Naive B cell (primary cell): ENCODE measurements around the gene AGRP. TPM values are rescaled to one million over a fixed set of nuclear protein-coding genes. Genes with fewer than 3 reads are reported as not detected.
"Not testable (repeated sequence)": the region's sequence is repeated elsewhere in the genome, so short reads cannot be mapped to it uniquely, and the experiment has no call there.

Experiments
- ATAC-seq, 2 donors: fragments of 150-1000 bp; cut with Tn5 transposase; 2 replicates each; pipeline ENCODE4 v1.10.0; 2021; ENCODE audit warnings: low read depth in 2 of 2, mild to moderate bottlenecking in 2 of 2, moderate library complexity in 2 of 2
- DNase-seq: peaks from one replicate; pipeline ENCODE4 v3.0.0; 2022
- H3K27ac Mint-ChIP-seq, 6 donors: one replicate each; pipeline ENCODE4 v1.8.0; 2020 to 2022; ENCODE audit warnings: mild to moderate bottlenecking in 6 of 6, mixed read lengths in 6 of 6, moderate library complexity in 5 of 6, inconsistent platforms in 2 of 6
- H3K27me3 Mint-ChIP-seq, 3 donors: one replicate each; pipeline ENCODE4 v1.8.0; 2021 to 2022; ENCODE audit warnings: mixed read lengths in 3 of 3, mild to moderate bottlenecking in 1 of 3
- H3K36me3 Mint-ChIP-seq, 2 donors: one replicate each; pipeline ENCODE4 v1.8.0; 2020 to 2022; ENCODE audit warnings: mixed read lengths in 2 of 2, inconsistent platforms in 1 of 2, mild to moderate bottlenecking in 1 of 2
- H3K4me1 Mint-ChIP-seq, 3 donors: one replicate each; pipeline ENCODE4 v1.8.0; 2020 to 2022; ENCODE audit warnings: mixed read lengths in 3 of 3, inconsistent platforms in 1 of 3, mild to moderate bottlenecking in 1 of 3, moderate library complexity in 1 of 3
- H3K4me3 Mint-ChIP-seq, 8 donors: one replicate each; pipeline ENCODE4 v1.8.0; 2020 to 2022; ENCODE audit warnings: mild to moderate bottlenecking in 8 of 8, mixed read lengths in 8 of 8, moderate library complexity in 8 of 8, inconsistent platforms in 2 of 8
- H3K9me3 Mint-ChIP-seq, 7 donors: one replicate each; pipeline ENCODE4 v1.8.0; 2020 to 2022; ENCODE audit warnings: mixed read lengths in 7 of 7, mild to moderate bottlenecking in 5 of 7, inconsistent platforms in 2 of 7, moderate library complexity in 1 of 7
- polyA plus RNA-seq, 6 donors: library from polyadenylated mRNA; unstranded; fragments of 300-500 nt; fragmentation: Illumina TruSeq; gene quantifications; one replicate each; pipeline ENCODE4 v1.2.3, GENCODE V29; 2021; ENCODE audit warnings: low read depth in 6 of 6

The AGRP gene
- polyA plus RNA-seq, 6 donors from 2014 or later: not detected

DNA sequence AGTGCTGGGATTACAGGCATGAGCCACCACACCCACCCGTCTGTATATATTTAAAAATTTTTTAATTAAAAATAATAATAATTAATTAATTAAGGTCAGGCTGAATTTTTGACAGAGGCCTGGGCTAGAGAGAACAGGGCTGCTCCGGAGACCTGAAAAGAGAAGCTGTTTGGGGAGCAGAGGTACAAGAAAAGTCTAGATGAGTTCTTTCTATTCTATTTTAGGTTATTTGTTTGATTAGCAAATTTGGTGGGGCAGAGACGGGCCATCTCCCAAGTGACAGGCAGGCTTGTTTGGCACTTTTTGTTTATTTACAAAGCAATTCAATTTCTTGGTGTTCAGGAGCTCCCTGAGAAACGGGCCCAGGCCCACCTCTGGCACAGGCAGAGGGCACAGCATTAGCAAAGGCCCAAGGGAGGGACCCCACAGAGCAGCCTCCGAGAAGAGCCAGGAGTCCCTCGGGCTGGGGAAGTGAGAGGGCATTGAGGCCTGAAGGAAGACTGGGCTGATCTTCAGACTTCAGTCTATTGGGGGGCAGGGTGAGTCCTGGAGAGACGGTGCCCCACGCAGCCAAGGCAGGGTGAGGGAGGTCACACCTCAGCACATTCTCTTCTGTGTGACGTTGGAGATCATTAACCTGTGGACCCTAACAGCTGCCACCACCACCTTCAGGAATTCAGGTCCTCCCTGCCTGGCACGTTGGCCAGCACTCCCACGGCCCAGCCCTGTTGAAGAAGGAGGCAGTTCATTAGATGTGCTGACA is 34.5 kb upstream of the AGRP start:
- DNase-seq (peak; percentile 92), ATAC-seq (peak; percentile 71 to 76)
- peak overlapping the region; percentile 67 to 91 (median 85) for H3K4me3 Mint-ChIP-seq
- no peaks in the 10 kb centered on the region for H3K27me3 Mint-ChIP-seq
- peak overlapping the region; percentile 97 to 100 (median 99) for H3K27ac Mint-ChIP-seq
- peaks cover 65 to 92% (median 80%) of the 10 kb centered on the region in 3 donors for H3K4me1 Mint-ChIP-seq
- no peaks in the 10 kb centered on the region for H3K36me3 Mint-ChIP-seq
- H3K9me3 Mint-ChIP-seq: no peaks in the 10 kb centered on the region

DNA sequence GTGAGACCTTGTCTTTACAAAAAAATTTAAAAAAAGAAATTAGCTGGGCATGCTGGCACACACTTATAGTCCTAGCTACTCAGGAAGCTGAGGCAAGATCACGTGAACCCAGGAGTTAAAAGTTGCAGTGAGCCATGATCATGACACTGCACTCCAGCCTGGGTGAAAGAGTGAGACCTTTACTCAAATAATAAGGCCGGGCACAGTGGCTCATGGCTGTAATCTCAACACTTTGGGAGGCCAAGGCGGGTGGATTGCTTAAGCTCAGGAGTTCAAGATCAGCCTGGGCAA is 33.8 kb upstream of the AGRP start:
- Mint-ChIP-seq H3K4me3 (peak overlapping the region in 7 of 8 donors; percentile 57 to 91 (median 77)), H3K27me3 (no peaks in the 10 kb centered on the region), H3K9me3 (no peaks in the 10 kb centered on the region), H3K27ac (peak overlapping the region; percentile 84 to 99 (median 96)), H3K36me3 (no peaks in the 10 kb centered on the region), H3K4me1 (peaks cover 64 to 88% (median 81%) of the 10 kb centered on the region in 3 donors)
- DNase-seq (no peak), ATAC-seq (no peak)

DNA sequence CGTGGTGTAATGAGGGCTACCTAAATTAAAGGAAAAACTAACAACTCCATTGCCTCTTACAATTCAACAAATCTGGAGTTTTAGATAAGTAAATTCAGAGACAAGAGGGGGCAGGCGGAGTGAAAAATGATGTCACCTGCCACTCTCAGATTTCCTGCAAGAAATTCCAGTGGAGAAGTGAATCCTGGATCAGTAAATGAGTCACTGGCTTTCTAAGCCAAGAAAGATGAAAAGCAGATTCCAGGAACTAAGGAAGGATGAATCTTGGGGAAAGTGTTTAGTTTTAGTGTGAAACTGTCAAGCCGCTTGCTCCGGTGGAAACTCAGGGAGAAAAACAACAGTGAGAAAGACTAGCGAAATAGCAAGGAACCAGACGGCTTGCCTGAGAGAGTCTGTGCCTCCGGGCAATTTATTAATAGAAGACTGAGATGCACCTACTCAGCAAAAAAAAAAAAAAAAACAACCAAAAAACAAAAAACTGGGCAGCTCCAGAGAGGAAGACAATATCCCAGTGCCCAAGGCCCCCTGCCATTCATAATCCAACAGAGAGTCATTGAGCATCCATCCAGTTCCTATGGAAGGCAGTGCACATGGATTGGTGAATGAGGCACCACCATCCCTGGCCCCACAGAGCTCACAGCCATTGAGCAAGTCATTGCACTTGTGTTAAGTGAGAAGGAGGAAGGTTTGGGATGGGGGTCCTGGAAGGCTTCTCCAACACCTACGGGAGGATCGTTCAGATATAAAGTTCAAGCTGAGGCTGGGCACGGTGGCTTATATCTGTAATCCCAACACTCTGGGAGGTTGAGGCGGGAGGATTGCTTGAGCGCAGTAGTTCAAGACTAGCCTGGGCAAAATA is 33.2 kb upstream of the AGRP start:
- ATAC-seq: no peak
- H3K27ac Mint-ChIP-seq: peak overlapping the region; percentile 84 to 99 (median 96)
- H3K4me3 Mint-ChIP-seq: peak overlapping the region; percentile 53 to 91 (median 76)
- DNase-seq: no peak
- H3K27me3 Mint-ChIP-seq: no peaks in the 10 kb centered on the region
- peaks cover 65 to 84% (median 82%) of the 10 kb centered on the region in 3 donors for H3K4me1 Mint-ChIP-seq
- no peaks in the 10 kb centered on the region for H3K9me3 Mint-ChIP-seq
- no peaks in the 10 kb centered on the region for H3K36me3 Mint-ChIP-seq

DNA sequence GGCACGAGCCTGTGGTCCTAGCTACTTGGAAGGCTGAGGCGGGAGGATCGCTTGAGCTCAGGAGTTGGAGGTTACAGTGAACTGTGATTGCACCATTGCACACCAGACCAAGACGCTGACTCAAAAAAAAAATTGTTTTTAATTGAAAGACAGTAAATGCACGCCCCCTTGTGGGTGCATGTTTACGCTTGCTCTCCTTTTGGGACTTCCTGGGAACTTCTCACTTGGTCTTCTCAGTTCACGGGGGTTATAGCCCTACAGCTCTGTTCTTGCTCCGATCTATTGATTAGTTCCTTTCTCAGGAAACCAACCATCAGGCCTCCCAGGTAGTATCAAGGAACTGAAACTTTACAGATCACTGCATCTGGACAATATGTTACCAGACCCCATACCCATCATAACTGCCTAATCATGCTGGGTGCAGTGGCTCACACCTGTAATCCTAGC is 31.1 kb upstream of the AGRP start:
- Mint-ChIP-seq H3K27me3 (no peaks in the 10 kb centered on the region), H3K9me3 (no peaks in the 10 kb centered on the region), H3K36me3 (no peaks in the 10 kb centered on the region), H3K4me3 (peak overlapping the region in 7 of 8 donors; percentile 1 to 91 (median 65)), H3K27ac (peak overlapping the region; percentile 76 to 99 (median 94)), H3K4me1 (peaks cover 47 to 66% (median 62%) of the 10 kb centered on the region in 3 donors)
- ATAC-seq (peak; percentile 27 to 34), DNase-seq (peak; percentile 77)

DNA sequence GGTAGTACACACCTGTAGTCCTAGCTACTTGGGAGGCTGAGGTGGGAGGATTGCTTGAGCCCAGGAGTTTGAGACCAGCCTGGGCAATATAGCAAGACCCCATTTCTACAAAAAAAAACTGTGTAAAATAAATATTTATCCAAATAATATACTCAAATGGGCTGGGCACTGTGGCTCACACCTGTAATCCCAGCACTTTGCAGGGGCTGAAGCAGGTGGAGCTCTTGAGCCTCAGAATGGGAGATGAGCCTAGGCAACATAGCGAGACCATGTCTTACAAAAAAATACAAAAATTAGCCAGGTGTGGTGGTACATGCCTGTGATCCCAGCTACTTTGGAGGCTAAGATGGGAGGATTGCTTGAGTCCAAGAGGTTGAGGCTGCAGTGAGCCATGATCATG is 30.5 kb upstream of the AGRP start:
- not testable (repeated sequence) for H3K27me3 Mint-ChIP-seq, H3K9me3 Mint-ChIP-seq, ATAC-seq, H3K36me3 Mint-ChIP-seq, DNase-seq
- H3K4me3 Mint-ChIP-seq: peak overlapping the region in 4 of 8 donors; percentile 32 to 91 (median 68)
- peaks cover 42 to 61% (median 57%) of the 10 kb centered on the region in 3 donors for H3K4me1 Mint-ChIP-seq
- peak overlapping the region in 3 of 6 donors; percentile 36 to 99 (median 97) for H3K27ac Mint-ChIP-seq

DNA sequence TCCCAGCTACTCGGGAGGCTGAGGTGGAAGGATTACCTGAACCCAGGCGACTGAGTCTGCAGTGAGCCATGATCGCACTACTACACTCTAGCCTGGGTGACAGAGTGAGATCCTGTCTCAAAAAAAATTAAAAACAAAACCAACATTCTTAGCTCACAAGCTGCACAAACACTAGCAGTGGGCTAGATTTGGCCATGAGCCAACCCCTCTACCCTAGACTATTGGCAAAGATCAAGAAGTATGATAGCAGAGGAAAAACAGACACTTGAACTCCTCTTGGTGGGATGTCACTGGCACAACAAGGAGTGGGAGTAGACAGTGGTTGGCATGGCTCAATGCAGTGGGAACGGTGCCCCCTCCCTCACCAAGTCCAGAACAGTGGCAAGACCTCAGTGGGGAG is 25.7 kb upstream of the AGRP start:
- Mint-ChIP-seq H3K36me3 (no peaks in the 10 kb centered on the region), H3K4me3 (no peak overlapping the region), H3K27me3 (no peaks in the 10 kb centered on the region), H3K27ac (peak overlapping the region in 1 of 6 donors; percentile 54), H3K4me1 (peaks cover 27 to 44% (median 44%) of the 10 kb centered on the region in 3 donors), H3K9me3 (no peaks in the 10 kb centered on the region)
- ATAC-seq (no peak), DNase-seq (no peak)

DNA sequence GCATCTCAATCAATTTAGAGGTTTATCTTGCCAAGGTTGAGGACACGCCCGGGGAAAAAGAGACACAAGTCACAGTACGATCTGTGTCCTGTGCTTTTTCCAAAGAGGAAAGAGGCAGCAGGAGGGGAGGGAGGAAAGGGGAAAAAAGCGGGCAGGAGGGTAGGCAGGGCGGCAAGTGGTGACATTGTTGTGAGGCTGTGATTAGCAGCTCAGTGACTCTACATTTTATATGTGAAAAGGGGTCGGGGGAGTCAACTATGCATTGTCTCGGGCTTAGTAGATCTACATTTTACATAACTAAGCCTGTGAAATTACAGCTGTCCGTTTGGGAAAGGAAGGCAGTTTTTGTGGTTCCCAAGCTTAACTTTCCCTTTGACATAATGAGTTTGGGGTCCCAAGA is 23.1 kb upstream of the AGRP start:
- DNase-seq (no peak), ATAC-seq (no peak)
- Mint-ChIP-seq H3K27ac (peak overlapping the region in 4 of 6 donors; percentile 22 to 86 (median 74)), H3K9me3 (no peaks in the 10 kb centered on the region), H3K27me3 (no peaks in the 10 kb centered on the region), H3K36me3 (no peaks in the 10 kb centered on the region), H3K4me1 (peaks cover 34 to 47% (median 39%) of the 10 kb centered on the region in 3 donors), H3K4me3 (peak overlapping the region in 1 of 8 donors; percentile 15)

DNA sequence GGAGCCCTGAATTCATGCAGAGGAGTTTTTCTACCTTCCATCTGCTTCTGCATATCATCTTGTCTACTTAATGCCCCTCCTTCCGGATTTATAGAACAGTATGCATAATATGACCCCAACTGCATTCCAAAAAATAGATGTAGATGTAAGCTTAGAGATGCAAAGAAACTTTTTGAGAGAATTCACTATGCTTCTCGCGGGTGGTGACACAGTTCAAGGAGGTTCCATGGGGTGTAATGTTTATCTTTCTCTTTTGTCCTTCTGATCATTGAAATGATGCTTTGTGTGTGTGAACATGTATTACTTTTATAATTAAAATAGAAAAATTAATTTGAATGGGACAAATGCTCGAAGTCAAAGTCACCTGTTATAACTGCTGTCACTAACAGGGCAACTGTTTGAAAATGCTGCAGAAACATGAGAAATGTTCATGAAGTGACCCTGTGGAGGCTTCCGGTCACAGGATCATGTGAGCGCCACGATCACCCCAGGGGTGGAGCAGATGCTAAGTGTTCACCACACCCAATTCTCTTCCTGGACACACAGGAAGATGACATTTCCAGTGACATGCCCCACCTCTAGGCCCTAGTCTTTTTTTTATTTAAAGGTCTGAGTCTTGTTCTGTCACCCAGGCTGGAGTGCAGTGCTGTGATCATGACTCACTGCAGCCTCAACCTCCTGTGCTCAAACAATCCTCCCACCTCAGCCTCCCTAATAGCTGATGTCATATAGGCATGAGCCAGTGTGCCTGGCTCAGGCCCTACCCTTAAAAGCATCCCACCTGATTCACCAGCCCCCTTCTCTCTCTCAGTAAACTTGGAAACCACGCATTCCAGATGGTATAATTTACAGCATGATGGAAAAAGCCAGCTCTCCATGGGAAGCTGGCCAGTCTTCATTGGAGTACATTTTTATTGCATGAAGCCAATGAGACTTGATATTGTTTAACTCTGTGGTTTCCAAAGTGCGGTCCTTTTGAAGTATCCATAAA is 21.0 kb upstream of the AGRP start:
- DNase-seq: no peak
- Mint-ChIP-seq H3K27me3 (no peaks in the 10 kb centered on the region), H3K9me3 (no peaks in the 10 kb centered on the region)

DNA sequence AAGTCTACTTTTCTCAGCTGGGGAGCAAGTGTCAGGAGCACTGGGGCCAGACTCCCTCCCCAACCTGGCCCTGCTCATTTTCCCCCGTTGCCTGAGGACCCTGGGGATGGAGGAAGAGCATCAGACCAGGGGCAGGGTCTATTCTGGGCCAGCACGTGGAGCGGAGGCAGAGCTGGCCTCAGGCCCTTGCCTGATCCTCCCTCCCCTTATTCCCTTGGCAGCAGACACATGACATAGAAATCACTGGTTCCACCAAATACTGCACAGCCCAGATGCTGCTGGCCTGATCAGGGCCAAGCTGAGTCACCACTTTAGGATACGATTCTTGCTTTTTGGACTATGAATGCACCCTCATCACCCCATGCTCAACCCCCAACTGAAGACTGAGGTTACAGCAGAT is 15.8 kb upstream of the AGRP start:
- no peak for ATAC-seq
- no peaks in the 10 kb centered on the region for H3K27me3 Mint-ChIP-seq
- H3K4me3 Mint-ChIP-seq: no peak overlapping the region
- peak overlapping the region in 3 of 6 donors; percentile 26 to 82 (median 53) for H3K27ac Mint-ChIP-seq
- H3K4me1 Mint-ChIP-seq: peaks cover 26 to 39% (median 34%) of the 10 kb centered on the region in 3 donors
- no peaks in the 10 kb centered on the region for H3K9me3 Mint-ChIP-seq
- DNase-seq: no peak
- no peaks in the 10 kb centered on the region for H3K36me3 Mint-ChIP-seq

More for the DNA sequence above, 21.0 kb upstream of the AGRP start:
- Mint-ChIP-seq H3K27ac (peak overlapping the region; percentile 44 to 93 (median 77)), H3K4me1 (peaks cover 37 to 45% (median 41%) of the 10 kb centered on the region in 3 donors), H3K4me3 (peak overlapping the region in 6 of 8 donors; percentile 24 to 68 (median 51)), H3K36me3 (no peaks in the 10 kb centered on the region)
- ATAC-seq: peak; percentile 33 to 34

DNA sequence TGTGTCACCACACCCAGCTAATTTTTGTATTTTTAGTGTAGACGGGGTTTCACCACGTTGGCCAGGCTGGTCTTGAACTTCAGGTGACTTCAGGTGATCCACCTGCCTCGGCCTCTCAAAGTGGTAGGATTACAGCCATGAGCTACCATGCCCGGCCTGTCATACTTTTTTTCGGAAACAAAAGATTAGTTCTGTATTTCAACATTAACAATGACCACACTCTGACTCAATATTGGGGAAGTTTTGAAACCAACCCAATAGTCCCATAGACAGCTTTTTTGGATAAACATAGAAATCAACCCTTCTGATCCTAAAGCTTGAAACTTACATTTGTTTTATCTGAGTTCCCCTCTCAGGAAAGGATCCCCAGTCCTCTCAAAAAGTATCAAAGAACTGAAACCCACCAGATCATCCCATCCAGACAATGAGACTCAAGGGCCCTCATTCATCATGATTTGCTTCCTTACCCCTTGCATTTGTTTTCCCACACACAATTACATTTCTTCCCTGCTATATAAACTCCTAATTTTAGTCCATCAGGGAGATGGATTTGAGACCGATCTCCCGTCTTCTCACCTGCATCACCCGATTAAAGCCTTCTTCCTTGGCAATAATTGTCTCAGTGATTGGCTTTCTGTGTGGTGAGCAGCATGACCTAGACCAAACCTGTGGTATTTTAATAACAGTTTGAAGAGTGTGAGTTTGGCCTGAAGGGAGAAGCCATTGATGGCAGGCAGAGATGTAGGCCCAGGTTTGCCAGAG is 7.2 kb upstream of the AGRP start:
- no peak for DNase-seq
- Mint-ChIP-seq H3K4me1 (peaks cover 47 to 81% (median 66%) of the 10 kb centered on the region in 3 donors), H3K9me3 (no peaks in the 10 kb centered on the region), H3K27me3 (no peaks in the 10 kb centered on the region), H3K27ac (peak overlapping the region; percentile 90 to 97 (median 96)), H3K36me3 (no peaks in the 10 kb centered on the region), H3K4me3 (peak overlapping the region in 7 of 8 donors; percentile 6 to 87 (median 68))
- ATAC-seq: no peak

DNA sequence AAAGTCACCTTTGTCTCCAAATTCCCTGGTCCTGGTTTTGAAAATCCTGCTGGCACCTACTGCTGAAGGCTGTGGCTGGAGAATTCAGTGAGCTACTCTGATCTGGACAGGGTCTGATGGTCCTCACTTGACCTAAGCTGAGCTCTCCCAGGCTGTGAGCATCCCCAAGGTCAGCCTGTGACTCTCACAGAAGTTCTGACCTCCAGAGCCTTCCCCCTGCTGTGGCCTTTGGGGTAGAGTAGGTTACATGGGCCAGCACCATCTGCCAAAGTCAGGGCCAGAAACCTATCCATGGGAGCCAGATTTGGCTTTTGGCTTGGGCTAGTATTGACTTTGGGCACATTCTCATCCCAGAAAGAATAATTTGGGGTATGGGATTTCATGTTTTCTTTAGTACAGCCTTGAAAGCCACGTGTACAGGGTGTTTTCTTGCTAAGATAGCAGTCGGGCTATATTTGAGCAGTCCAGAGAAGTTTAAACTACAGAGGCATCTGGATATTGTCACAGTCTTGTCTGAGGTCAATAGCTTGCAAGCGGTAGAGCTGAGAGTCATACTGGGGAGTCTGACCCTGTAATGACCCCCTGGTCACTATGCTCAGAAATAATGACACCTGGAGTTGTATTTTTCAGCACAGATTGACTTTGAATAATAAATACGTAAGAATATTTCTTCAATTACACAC is 6.2 kb upstream of the AGRP start:
- H3K27ac Mint-ChIP-seq: peak overlapping the region; percentile 90 to 97 (median 94)
- peaks cover 0 to under 1% of the 10 kb centered on the region in 2 donors for H3K36me3 Mint-ChIP-seq
- H3K4me1 Mint-ChIP-seq: peaks cover 48 to 86% (median 69%) of the 10 kb centered on the region in 3 donors
- H3K9me3 Mint-ChIP-seq: no peaks in the 10 kb centered on the region
- peak overlapping the region; percentile 51 to 87 (median 78) for H3K4me3 Mint-ChIP-seq
- H3K27me3 Mint-ChIP-seq: no peaks in the 10 kb centered on the region
- ATAC-seq (no peak), DNase-seq (no peak)
